GM18517 (cell line): ENCODE data around the gene TNF.
A peak's percentile ranks its signal among the peaks of the same experiment; 100 is the strongest.
"Not testable (repeated sequence)": the region's sequence is repeated elsewhere in the genome, so short reads cannot be mapped to it uniquely, and the experiment has no call there.

Source experiments
- ATAC-seq: cut with Tn5 transposase; IDR thresholded peaks from one replicate; pipeline ENCODE4 v1.9.1; 2021; ENCODE audit warnings: mild to moderate bottlenecking, moderate library complexity; ENCODE audit not compliant: unreplicated experiment

The TNF gene

GRCh38 chr6:31543639-31544038 lies 31.7 kb upstream of the TNF start:
- no peak for ATAC-seq

DNA sequence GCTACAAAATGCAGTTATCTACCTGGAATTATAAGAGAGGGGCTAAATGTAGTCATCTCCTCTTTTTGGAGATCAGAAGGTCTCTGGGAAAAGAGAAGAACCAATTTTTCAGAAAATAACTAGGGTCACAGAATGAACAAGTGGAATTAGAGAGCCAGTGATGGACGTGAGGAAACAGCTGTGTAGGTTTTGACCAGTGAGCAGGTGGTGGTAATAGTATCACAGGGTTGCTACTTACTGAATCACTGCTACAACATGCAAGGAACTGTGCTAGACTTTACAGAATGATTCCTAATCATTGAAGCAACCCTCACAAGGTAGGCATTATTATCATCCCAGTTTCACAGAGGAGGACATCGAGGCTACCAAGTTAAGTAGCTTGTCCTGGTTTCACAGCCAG lies 30.7 kb upstream of the TNF start:
- ATAC-seq: no peak

- no peak for ATAC-seq
These were observed 30.1 kb upstream of the TNF start for GRCh38 chr6:31545291-31545690.

DNA sequence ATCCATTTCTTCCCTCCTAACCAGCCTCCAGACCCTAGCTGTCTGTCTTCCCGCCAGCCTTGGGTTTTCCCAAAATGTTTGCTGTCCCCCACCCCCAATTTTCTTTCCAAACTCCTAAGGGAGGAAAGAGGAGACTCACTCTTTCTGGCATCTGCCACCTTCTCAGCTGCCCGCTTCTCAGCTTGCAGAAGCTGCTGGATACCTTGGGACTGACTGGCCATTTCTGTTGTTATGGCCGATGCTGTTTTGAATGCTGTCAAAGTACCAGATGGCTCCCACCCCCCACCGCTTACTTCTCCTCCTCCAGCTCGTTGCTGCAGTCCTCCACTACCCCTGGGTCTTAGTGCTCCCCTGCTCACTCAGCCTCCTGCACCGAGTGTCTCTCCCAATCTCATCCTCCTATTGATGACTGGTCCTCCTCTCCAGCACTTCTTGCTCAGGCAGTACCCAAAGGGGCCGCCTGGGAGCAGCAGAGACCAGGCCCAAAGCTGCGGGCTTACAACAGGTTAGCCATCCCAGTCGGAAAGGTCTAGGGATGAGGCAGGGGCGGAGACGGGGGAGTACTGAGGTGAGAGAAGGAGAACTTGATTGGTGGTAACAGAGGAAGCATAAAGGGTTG lies 28.9 kb upstream of the TNF start, which contains the start of gene ATP6V1G2:
TSS of gene ATP6V1G2 (minus strand) at position 270 of the 619 bp plus-strand sequence. CDS start at position 221, 49 bp downstream.
- ATAC-seq: peak; percentile 53

- ATAC-seq: peak; percentile 50
These were observed 28.2 kb upstream of the TNF start, which contains the start of gene NFKBIL1 for GRCh38 chr6:31546958-31547726. Gene NFKBIL1, plus strand, starts transcription at chr6:31547608. Its CDS starts 87 bp downstream, at chr6:31547695.

DNA sequence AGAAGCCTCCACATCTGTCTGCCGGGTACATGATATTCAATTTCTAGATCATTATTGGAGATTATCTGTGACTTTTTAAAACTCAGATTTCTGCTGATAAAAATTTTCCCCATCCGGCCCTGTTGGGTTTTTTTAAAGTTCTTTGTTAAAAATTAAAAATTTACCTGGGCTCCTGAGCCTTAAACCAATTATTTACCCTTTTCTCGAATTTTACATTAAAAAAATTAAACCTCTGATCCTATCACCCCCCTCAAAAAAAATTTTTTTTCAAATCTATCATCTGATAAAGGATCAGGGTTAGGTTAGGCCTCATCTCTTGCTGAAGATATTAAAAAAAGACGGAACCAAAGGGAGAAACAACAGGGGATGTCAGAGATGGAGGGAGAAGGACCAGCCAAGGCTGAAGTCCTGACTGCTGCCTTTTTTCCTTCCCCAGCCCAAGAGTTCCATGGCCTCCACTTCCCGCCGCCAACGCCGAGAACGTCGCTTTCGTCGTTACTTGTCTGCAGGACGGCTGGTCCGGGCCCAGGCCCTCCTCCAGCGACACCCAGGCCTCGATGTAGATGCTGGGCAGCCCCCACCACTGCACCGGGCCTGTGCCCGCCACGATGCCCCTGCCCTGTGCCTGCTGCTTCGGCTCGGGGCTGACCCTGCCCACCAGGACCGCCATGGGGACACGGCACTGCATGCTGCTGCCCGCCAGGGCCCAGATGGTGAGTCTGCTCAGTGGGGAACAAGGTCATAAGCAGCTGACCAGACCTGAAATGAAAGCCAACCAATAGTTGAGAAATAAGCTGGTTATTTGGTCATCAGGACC lies 27.4 kb upstream of the TNF start:
- ATAC-seq: no peak

DNA sequence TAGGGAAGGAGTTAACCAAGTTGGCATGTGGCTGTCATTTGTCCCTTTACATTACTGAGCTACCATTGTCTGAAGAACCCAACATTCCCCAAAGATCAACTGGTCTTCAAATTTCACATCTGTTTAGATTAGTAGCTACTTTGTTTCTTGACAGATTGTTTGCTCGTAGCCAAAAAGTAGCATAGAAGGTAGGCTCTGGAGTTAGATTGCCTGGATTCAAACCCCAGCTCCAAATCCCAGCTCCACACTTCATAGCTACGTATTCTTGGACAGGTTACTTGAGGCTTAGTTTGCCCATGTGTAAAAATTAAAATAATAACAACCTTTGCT lies 26.9 kb upstream of the TNF start:
- no peak for ATAC-seq

DNA sequence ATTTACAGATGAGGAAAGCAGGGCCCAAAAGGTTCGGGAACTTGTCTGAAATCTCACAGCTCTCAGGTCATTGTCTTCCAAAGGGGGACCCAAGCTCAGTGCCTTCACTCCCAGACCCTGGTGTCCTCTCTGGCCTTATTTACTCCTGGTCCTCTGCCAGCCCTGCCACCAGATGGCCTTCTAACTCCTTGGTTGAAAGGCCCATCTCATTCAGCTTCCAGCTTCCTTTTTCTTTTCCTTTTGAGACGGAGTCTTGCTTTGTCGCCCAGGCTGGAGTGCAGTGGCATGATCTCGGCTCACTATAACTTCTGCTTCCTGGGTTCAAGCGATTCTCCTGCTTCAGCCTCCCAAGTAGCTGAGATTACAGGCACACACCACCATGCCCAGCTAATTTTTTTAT lies 24.0 kb upstream of the TNF start:
- ATAC-seq: not testable (repeated sequence)

DNA sequence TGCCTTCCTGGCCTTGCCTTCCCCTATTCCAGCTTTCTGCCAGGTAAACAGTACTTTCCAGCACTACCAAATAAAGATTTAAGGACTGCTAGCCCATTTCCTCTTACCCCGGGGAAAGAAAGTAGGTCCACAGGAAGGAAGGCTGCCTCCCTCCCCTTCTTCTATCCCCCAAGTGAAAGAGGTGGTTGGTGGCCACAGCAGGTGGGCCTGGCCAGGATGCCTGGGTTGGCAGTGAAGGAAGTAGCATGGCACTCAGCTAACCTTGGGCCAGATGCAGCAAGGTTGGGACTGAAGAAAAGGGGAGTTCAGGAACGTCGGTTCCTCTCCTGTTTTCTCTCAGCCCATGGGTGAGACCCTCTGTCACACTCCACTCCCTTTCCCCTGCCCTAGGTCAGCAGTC lies 19.1 kb upstream of the TNF start:
- no peak for ATAC-seq

DNA sequence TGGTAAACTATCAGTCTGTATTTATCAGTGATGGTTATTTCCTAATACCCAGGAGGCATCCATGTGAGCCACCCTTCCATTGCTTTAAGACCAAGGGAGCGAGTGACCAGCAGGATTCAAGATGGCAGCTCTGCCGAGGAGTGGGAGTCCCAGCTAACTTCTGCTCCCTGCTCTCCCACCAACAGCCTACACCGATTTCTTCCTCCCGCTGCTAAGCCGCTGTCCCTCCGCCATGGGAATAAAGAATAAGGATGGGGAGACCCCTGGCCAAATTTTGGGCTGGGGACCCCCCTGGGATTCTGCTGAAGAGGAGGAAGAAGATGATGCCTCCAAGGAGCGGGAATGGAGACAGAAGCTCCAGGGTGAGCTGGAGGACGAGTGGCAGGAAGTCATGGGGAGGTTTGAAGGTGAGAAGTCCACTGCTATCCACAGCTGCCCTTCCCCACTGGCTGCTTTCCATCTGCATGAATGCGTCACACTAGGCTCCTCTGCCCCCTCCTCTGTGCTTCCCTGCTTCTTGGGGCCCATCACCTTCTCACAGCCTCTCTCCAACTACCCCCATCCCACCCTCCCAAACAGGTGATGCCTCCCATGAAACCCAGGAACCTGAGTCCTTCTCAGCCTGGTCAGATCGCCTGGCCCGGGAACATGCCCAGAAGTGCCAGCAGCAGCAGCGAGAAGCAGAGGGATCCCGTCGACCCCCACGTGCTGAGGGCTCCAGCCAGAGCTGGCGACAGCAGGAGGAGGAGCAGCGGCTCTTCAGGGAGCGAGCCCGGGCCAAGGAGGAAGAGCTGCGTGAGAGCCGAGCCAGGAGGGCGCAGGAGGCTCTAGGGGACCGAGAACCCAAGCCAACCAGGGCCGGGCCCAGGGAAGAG lies 17.7 kb upstream of the TNF start:
- ATAC-seq: no peak

- ATAC-seq: no peak
These were observed 17.1 kb upstream of the TNF start for GRCh38 chr6:31558318-31558625.

DNA sequence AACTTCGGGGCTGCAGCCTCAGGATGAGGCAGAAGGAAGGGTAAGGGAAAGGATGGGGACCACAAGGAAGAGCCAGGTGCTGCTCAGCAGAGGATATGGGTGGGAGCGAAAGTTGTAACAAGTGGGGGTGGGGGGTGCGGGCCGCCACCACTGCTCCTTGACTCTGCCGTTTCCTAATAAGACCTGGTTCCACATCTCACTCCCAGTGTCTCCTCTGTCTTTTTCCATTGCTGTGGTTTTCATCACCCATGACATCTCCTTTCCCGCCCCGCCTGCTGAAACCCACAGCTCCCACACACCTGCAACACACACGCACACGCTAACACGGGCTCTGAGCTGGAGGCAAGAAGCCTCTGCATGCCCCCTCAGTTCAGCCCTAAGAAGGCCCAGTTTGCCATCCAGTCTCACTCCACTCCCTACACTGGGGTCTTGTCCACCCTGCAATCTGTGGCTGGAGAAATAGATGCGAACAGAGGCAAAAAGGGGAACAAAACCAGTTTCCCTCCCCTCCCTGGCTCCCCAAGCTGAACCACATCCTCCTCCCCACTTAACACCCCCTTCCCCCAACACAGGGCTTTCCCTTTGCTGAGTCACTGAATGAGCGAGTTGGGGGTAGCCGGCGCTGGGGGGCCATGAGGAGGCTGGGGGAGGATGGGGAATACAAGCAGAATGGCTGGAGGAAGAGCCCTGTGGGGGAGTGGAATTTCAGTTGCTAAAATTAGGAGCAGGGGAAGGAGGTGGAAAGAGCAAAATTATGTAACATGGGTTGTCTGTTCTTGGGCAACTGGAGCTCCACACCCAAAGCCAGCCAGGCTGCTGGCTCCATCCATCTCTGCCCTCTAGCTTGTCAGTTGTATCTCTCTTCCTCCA lies 16.5 kb upstream of the TNF start:
- ATAC-seq: no peak

DNA sequence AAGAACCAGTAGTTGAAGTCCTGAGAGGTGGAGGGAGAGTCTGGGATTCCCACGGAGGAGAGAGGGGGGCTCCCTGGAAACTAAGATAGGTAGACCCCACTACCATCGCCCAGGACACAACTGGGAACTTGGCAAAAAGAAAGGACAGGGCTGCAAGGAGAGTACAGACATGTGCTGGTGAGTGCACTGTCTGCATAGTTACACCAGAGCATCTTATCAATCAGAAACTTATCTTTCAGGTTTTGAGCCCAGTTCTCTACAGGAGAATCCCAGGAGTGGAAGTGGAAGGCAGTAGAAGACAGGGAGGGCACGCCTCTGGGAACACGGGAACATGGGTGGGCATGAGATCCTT lies 15.8 kb upstream of the TNF start:
- ATAC-seq: no peak

GRCh38 chr6:31559958-31560696 lies 15.2 kb upstream of the TNF start:
- peak; percentile 66 for ATAC-seq

GRCh38 chr6:31560697-31561058 lies 14.7 kb upstream of the TNF start:
- ATAC-seq: no peak

DNA sequence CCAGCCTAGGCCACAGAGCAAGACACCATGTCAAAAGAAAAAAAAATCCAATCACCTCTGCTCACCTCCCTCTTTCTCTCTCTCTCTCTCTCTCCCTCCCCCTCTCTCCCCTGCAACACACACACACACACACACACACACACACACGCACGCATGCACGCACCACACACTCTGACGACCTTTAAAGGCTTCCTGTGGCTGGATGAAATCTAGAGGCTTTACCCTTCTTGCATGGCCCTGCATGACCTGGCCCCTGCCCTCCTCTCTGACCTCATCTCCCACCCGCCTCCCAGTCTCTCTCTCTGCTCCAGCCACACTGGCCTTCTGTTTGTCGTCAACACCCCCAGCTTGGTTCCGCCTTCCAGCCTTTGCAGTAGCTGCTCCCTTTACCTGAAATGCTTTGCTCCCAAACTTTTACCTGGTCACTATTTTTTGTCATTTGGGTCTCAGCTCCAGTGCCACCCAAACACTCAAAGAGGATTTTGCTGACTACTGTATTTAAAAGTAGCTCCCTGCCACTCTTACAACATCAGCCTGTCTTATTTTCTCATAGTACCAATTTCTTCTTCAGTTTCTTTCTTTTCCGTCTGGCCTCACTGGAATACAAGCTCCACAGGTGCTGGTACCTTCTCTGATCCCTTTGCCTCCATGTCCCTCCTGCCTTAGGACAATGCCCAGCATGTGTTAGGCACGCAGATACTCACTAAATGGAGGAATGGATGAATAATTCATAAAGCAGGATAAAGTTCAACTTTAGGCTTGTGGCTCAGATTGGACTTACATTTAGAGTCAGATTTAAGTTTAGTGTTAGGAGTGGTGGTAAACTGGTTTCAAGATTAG lies 7.6 kb upstream of the TNF start:
- no peak for ATAC-seq

GRCh38 chr6:31568537-31568961 lies 6.8 kb upstream of the TNF start:
- ATAC-seq: peak; percentile 77

- ATAC-seq: no peak
These were observed 5.4 kb upstream of the TNF start for GRCh38 chr6:31569861-31570536.
